IMR-90 (cell line): Measurements from ENCODE around the gene RHAG. TPM values are rescaled to one million over a fixed set of nuclear protein-coding genes. Genes with fewer than 3 reads are reported as not detected.

Experiments used
- ATAC-seq: fragments of 200-7000 bp; cut with Tn5 transposase; 2 replicates; pipeline ENCODE4 v1.9.1; 2020; ENCODE audit warnings: low read depth, mild to moderate bottlenecking, moderate library complexity
- BruUV-seq: library from RNA; stranded (reverse); fragments of 400-500 nt; replicated peaks from 2 replicates; lab custom pipeline; 2021; lab: Mats Ljungman, UMichigan
- CTCF ChIA-PET: fragments of 300-600 bp; formaldehyde crosslinking; extraction: SDS; loops from one replicate; lab custom pipeline; 2021; ENCODE audit warnings: antibody characterized with exemption; lab: Yijun Ruan, JAX
- POLR2A ChIA-PET: fragments of 300-600 bp; sonication (Branson Sonifier 250); formaldehyde crosslinking; loops from one replicate; lab custom pipeline; 2022; ENCODE audit warnings: antibody characterized with exemption; ENCODE audit not compliant: unreplicated experiment; lab: Charles Lee
- DNase-seq: peaks from one replicate; pipeline ENCODE4 v3.0.0; 2013
- H2AFZ ChIP-seq: replicated peaks from 2 replicates; pipeline ENCODE3; 2013; ENCODE audit warnings: low read length, mild to moderate bottlenecking; ENCODE audit not compliant: poor library complexity
- H2AK5ac ChIP-seq: 2 replicates; pipeline ENCODE4 v1.6.1; 2013; ENCODE audit warnings: low read depth, low read length, inconsistent platforms
- H2AK9ac ChIP-seq: replicated peaks from 2 replicates; pipeline ENCODE3; 2013; ENCODE audit warnings: mild to moderate bottlenecking, low read depth, low read length, moderate library complexity; ENCODE audit not compliant: poor library complexity
- H2BK120ac ChIP-seq: 2 replicates; pipeline ENCODE4 v1.6.1; 2013; ENCODE audit warnings: low read depth, low read length, inconsistent platforms
- H2BK15ac ChIP-seq: 3 replicates; pipeline ENCODE4 v1.6.1; 2013; ENCODE audit warnings: low read depth, low read length, inconsistent platforms
- H2BK20ac ChIP-seq: 2 replicates; pipeline ENCODE4 v1.6.1; 2013; ENCODE audit warnings: low read depth, mild to moderate bottlenecking, inconsistent platforms, low read length, moderate library complexity
- H2BK5ac ChIP-seq: 2 replicates; pipeline ENCODE4 v1.6.1; 2013; ENCODE audit warnings: mild to moderate bottlenecking, low read depth, low read length, inconsistent platforms; ENCODE audit not compliant: poor library complexity, severe bottlenecking
- H3K14ac ChIP-seq: replicated peaks from 2 replicates; pipeline ENCODE4 v1.6.1; 2013; ENCODE audit warnings: low read depth, low read length, inconsistent platforms
- H3K18ac ChIP-seq: 2 replicates; pipeline ENCODE4 v1.6.1; 2013; ENCODE audit warnings: low read depth, low read length, control low read depth
- H3K23ac ChIP-seq: 2 replicates; pipeline ENCODE4 v1.6.1; 2013; ENCODE audit warnings: low read depth, low read length, inconsistent platforms
- H3K27ac ChIP-seq: 2 replicates; pipeline ENCODE4 v1.5.1; 2013; ENCODE audit warnings: mild to moderate bottlenecking, control low read depth, low read length; ENCODE audit not compliant: insufficient read depth
- H3K27me3 ChIP-seq: 2 replicates; pipeline ENCODE4 v1.6.1; 2013; ENCODE audit warnings: low read length; ENCODE audit not compliant: control insufficient read depth, insufficient read depth
- H3K36me3 ChIP-seq: 2 replicates; pipeline ENCODE4 v1.6.1; 2013; ENCODE audit warnings: low read length, mixed read lengths; ENCODE audit not compliant: control insufficient read depth, insufficient read depth
- H3K4ac ChIP-seq: 2 replicates; pipeline ENCODE4 v1.6.1; 2013; ENCODE audit warnings: low read depth, low read length, inconsistent platforms
- H3K4me1 ChIP-seq: 2 replicates; pipeline ENCODE4 v1.6.1; 2013; ENCODE audit warnings: low read length, mixed read lengths; ENCODE audit not compliant: control insufficient read depth, insufficient read depth
- H3K4me2 ChIP-seq: 2 replicates; pipeline ENCODE4 v1.6.1; 2013; ENCODE audit warnings: low read depth, mild to moderate bottlenecking, control low read depth, low read length, moderate library complexity
- H3K4me3 ChIP-seq: 2 replicates; pipeline ENCODE4 v1.5.1; 2013; ENCODE audit warnings: low read depth, mild to moderate bottlenecking, control low read depth, low read length, moderate library complexity; ENCODE audit not compliant: insufficient read depth
- H3K56ac ChIP-seq: 2 replicates; pipeline ENCODE4 v1.6.1; 2013; ENCODE audit warnings: low read length, inconsistent platforms; ENCODE audit not compliant: insufficient read depth; ENCODE audit errors: extremely low read depth
- H3K79me1 ChIP-seq, 2 experiments: 2 replicates each; pipeline ENCODE4 v1.6.1; 2013; ENCODE audit warnings: low read length in 2 of 2, inconsistent platforms in 1 of 2, low read depth in 1 of 2
- H3K9ac ChIP-seq: 2 replicates; pipeline ENCODE4 v1.6.1; 2013; ENCODE audit warnings: low read depth, low read length, control low read depth
- H3K9me1 ChIP-seq: 2 replicates; pipeline ENCODE4 v1.6.1; 2013; ENCODE audit warnings: low read length, inconsistent platforms; ENCODE audit not compliant: insufficient read depth
- H3K9me3 ChIP-seq: 2 replicates; pipeline ENCODE4 v1.6.1; 2013; ENCODE audit warnings: low read length; ENCODE audit not compliant: control insufficient read depth, insufficient read depth
- H4K20me1 ChIP-seq: 2 replicates; pipeline ENCODE4 v1.6.1; 2013; ENCODE audit warnings: low read length, inconsistent platforms; ENCODE audit not compliant: insufficient read depth
- H4K5ac ChIP-seq: 2 replicates; pipeline ENCODE4 v1.6.1; 2013; ENCODE audit warnings: mild to moderate bottlenecking, low read depth, low read length, control low read depth
- H4K8ac ChIP-seq, 2 experiments: 2 replicates each; pipeline ENCODE4 v1.6.1; 2013; ENCODE audit warnings: low read depth in 2 of 2, low read length in 2 of 2, control low read depth in 1 of 2, inconsistent platforms in 1 of 2
- H4K91ac ChIP-seq: 2 replicates; pipeline ENCODE4 v1.6.1; 2013; ENCODE audit warnings: low read depth, low read length, inconsistent platforms; ENCODE audit not compliant: insufficient read depth
- CEBPB ChIP-seq: IDR thresholded peaks from 2 replicates; pipeline ENCODE4 v1.6.1; 2012; ENCODE audit warnings: low read depth, low read length, improper control_type of control experiment
- MAFK ChIP-seq: IDR thresholded peaks from 2 replicates; pipeline ENCODE4 v1.6.1; 2012; ENCODE audit warnings: low read depth, low read length, improper control_type of control experiment
- USF2 ChIP-seq: fragments of 150-350 bp; IDR thresholded peaks from 2 replicates; pipeline ENCODE4 v1.6.1; 2017; ENCODE audit warnings: mild to moderate bottlenecking, antibody characterized with exemption, low read length, low read depth
- WGBS, 2 experiments: methylation state at CpG; one replicate each; pipeline versions ENCODE4 v1.1.5 to v1.1.7; 2013; ENCODE audit warnings: missing lambda C conversion rate in 2 of 2; ENCODE audit not compliant: insufficient read length in 1 of 2; ENCODE audit errors: extremely low coverage in 2 of 2; 5-methylcytosine and 5-hydroxymethylcytosine counted together
- dilution Hi-C: fragments of 300-500 bp; cut with HindIII; formaldehyde crosslinking; loops from one replicate; pipeline ENCODE4 v1.14.3; 2018; ENCODE audit warnings: low sequenced_read_pairs; ENCODE audit not compliant: unreplicated experiment
- in situ Hi-C: fragments of 300-500 bp; cut with MboI; formaldehyde crosslinking; loops from 3 replicates; pipeline ENCODE4 v1.14.3; 2019; ENCODE audit warnings: low sequenced_read_pairs, inconsistent platforms, mixed read lengths
- intact Hi-C: fragments of 100-400 bp; cut with micrococcal nuclease; formaldehyde crosslinking; loops from 2 replicates; pipeline ENCODE4 v1.10.0; 2022
- polyA plus RNA-seq, 3 experiments: library from polyadenylated mRNA; depleted of rRNA; stranded (reverse); fragments of >200 nt; gene quantifications; 2 replicates each; pipeline ENCODE4 v1.2.3, GENCODE V29; 2012; ENCODE audit warnings: low replicate concordance in 1 of 3
- total RNA-seq: library from RNA; depleted of rRNA; stranded (reverse); fragments of >200 nt; gene quantifications from 2 replicates; pipeline ENCODE4 v1.2.3, GENCODE V29; 2012

Gene RHAG
- total and polyA plus RNA-seq, 2 of the 4 experiments (the other 2 are of a cell fraction) = not detected

GRCh38 chr6:49666480-49666879 is 29.8 kb upstream of the RHAG start:
- H3K4me2 ChIP-seq = no peak overlapping the region
- no peak overlapping the region for H2BK120ac ChIP-seq
- H2AK5ac ChIP-seq = no peak overlapping the region
- TF ChIP-seq MAFK (no peak), CEBPB (no peak), USF2 (no peak)
- no peak overlapping the region for H3K23ac ChIP-seq
- H3K9ac ChIP-seq = no peak overlapping the region
- no peak overlapping the region for H2BK15ac ChIP-seq
- ChIA-PET CTCF (no interaction called here), POLR2A (no interaction called here)
- no peak overlapping the region for H3K14ac ChIP-seq
- no peak for ATAC-seq
- H3K4ac ChIP-seq = no peak overlapping the region
- H3K79me1 ChIP-seq = no peaks in the 10 kb centered on the region
- no peak overlapping the region for H3K56ac ChIP-seq
- no peak overlapping the region for H2AK9ac ChIP-seq
- H2BK5ac ChIP-seq = no peak overlapping the region
- no peaks in the 10 kb centered on the region for H3K9me3 ChIP-seq
- dilution Hi-C loops (no loop called here), in situ Hi-C loops (no loop called here), intact Hi-C loops (no loop called here)
- DNase-seq = no peak
- no peak overlapping the region for H3K27ac ChIP-seq
- no peak overlapping the region for H4K5ac ChIP-seq
- no peaks in the 10 kb centered on the region for H3K4me1 ChIP-seq
- H2AFZ ChIP-seq = no peak overlapping the region
- no peaks in the 10 kb centered on the region for H3K36me3 ChIP-seq
- H3K18ac ChIP-seq = no peak overlapping the region
- no peak overlapping the region for H4K91ac ChIP-seq
- no TSS peak for BruUV-seq
- H2BK20ac ChIP-seq = no peak overlapping the region
- H4K8ac ChIP-seq = no peak overlapping the region
- no peaks in the 10 kb centered on the region for H3K9me1 ChIP-seq
- H4K20me1 ChIP-seq = no peaks in the 10 kb centered on the region
- H3K4me3 ChIP-seq = no peak overlapping the region
- no peaks in the 10 kb centered on the region for H3K27me3 ChIP-seq
- WGBS, 2 experiments = no CpG with 5 or more reads among the region's 1 CpG
